Activated naive CD8-positive, alpha-beta T cell (primary cell): ENCODE measurements around the gene RUVBL2.

ENCODE experiments used
- H3K27ac Mint-ChIP-seq: one replicate; pipeline ENCODE4 v1.8.0; 2021; ENCODE audit warnings: mixed read lengths
- H3K27me3 Mint-ChIP-seq: one replicate; pipeline ENCODE4 v1.8.0; 2021; ENCODE audit warnings: mixed read lengths
- H3K36me3 Mint-ChIP-seq: one replicate; pipeline ENCODE4 v1.8.0; 2021; ENCODE audit warnings: mixed read lengths
- H3K4me1 Mint-ChIP-seq: one replicate; pipeline ENCODE4 v1.8.0; 2021; ENCODE audit warnings: low read depth, mixed read lengths
- H3K4me3 Mint-ChIP-seq: one replicate; pipeline ENCODE4 v1.8.0; 2021; ENCODE audit warnings: mild to moderate bottlenecking, mixed read lengths
- H3K9me3 Mint-ChIP-seq: one replicate; pipeline ENCODE4 v1.8.0; 2021; ENCODE audit warnings: low read depth, mixed read lengths

The RUVBL2 gene

DNA sequence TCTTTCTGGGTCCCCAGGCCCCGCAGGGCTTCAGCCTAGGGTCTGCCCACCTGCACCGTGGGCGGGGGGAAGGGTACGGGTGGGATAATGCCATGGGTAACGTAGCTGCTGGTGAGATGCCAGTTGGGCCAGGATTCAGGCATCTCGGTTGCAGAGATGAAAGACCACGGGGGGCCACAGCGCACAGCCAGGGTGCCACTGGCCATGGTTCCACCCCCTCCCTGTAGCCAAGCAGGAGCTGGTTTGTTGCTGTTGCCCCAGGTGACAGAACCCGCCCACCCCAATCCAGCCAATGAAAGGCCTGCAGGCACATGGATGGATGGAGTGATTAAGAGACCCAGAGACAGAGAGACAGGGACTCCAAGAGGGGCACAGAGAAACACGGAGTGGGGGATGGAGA is 64.9 kb downstream of the RUVBL2 start:
- H3K9me3 Mint-ChIP-seq, result no peaks in the 10 kb centered on the region
- H3K27ac Mint-ChIP-seq, result no peak overlapping the region
- peaks cover 12% of the 10 kb centered on the region for H3K27me3 Mint-ChIP-seq
- no peaks in the 10 kb centered on the region for H3K36me3 Mint-ChIP-seq
- H3K4me1 Mint-ChIP-seq, result peaks cover 15% of the 10 kb centered on the region
- no peak overlapping the region for H3K4me3 Mint-ChIP-seq

GRCh38 chr19:49059053-49059452 is 65.4 kb downstream of the RUVBL2 start:
- Mint-ChIP-seq H3K4me1 (peaks cover 15% of the 10 kb centered on the region), H3K9me3 (no peaks in the 10 kb centered on the region), H3K27ac (no peak overlapping the region), H3K36me3 (no peaks in the 10 kb centered on the region), H3K4me3 (no peak overlapping the region), H3K27me3 (peaks cover 12% of the 10 kb centered on the region)

GRCh38 chr19:49061000-49061399 is 67.3 kb downstream of the RUVBL2 start:
- Mint-ChIP-seq H3K4me3 (no peak overlapping the region), H3K27ac (no peak overlapping the region), H3K9me3 (no peaks in the 10 kb centered on the region), H3K4me1 (peaks cover 15% of the 10 kb centered on the region), H3K27me3 (peaks cover 16% of the 10 kb centered on the region), H3K36me3 (no peaks in the 10 kb centered on the region)

GRCh38 chr19:49061445-49061844 is 67.8 kb downstream of the RUVBL2 start:
- Mint-ChIP-seq H3K4me1 (peaks cover 13% of the 10 kb centered on the region), H3K27me3 (peaks cover 20% of the 10 kb centered on the region), H3K27ac (no peak overlapping the region), H3K4me3 (no peak overlapping the region), H3K9me3 (no peaks in the 10 kb centered on the region), H3K36me3 (no peaks in the 10 kb centered on the region)

DNA sequence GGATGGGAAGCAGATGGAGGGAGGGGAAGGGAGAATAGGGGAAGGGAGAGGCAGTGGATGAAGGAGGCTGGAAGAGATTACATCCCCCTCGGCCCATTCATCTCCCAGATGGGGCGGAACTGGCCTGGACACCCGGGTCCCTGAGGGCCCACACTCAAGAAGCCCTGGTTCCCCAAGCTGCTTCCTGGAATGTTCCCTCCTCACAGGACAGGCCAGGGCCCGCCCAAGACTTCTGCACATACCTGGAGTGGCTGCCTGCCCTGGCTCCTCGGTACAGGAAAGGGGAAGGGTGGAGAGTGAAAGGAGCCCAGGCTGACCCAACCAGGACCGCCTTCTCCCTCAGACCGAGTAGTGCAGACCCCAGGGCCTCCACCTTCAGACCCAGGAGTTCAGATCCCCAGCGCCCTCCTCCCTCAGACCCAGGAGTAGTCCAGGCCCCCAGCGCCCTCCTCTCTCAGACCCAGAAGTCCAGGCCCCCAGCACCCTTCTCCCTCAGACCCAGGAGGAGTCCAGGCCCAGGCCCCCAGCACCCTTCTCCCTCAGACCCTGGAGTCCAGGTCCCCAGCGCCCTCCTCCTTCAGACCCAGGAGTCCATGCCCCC is 70.4 kb downstream of the RUVBL2 start:
- no peaks in the 10 kb centered on the region for H3K36me3 Mint-ChIP-seq
- no peaks in the 10 kb centered on the region for H3K9me3 Mint-ChIP-seq
- H3K4me1 Mint-ChIP-seq, result no peaks in the 10 kb centered on the region
- H3K27me3 Mint-ChIP-seq, result peaks cover 29% of the 10 kb centered on the region
- H3K4me3 Mint-ChIP-seq, result no peak overlapping the region
- no peak overlapping the region for H3K27ac Mint-ChIP-seq

DNA sequence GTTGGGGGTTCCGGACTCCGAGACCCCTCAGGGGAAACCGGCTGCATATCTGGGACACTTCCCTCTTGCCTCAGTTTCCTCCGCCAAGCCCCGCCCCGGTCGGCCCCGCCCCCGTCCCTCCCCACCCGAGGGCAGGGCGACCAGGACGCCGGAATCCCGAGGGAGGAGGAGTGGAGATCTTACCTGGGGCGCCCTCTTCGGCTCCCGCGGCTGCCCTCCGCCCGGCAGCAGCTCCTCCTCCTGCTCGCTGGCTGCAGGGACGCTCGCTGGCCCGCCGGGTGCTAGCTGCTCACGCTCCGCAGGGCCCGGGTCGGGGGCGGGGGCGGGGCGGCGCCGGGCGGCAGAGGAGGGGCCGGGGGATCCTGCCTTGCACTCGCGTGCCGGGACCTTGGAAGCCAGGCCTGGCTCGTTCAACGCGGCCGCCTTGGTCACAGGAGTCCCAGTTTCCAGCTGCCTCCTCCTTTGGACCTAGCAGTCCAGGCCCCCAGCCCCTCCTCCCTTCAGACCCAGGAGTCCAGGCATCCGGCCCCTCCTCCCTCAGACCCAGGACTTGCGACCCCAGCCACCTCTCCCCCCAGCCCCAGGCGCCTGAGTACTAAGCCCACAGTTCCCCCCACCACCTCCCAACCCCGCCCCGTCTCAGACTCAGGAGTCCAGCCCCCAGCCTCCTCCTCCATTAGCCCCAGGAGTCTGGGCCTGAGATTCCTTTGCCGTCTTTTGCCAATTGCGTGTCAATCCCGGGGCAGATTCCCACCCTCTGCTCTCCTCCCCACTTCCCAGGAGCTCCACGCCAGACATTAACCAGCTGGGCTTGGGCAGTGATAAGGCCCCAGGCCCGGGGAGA is 71.3 kb downstream of the RUVBL2 start, which contains the start of gene NTF4:
NTF4 (minus strand) TSS at position 51 of the 844 bp plus-strand sequence. CDS start 2,821 bp downstream, outside the sequence.
- H3K27ac Mint-ChIP-seq, result no peak within 1 kb of the TSS
- peaks cover 31% of the 10 kb centered on the region for H3K27me3 Mint-ChIP-seq
- H3K4me3 Mint-ChIP-seq, result no peak within 1 kb of the TSS
- no peaks in the 10 kb centered on the region for H3K36me3 Mint-ChIP-seq
- H3K4me1 Mint-ChIP-seq, result no peaks in the 10 kb centered on the region
- no peaks in the 10 kb centered on the region for H3K9me3 Mint-ChIP-seq
